Measurements from ENCODE around the gene GABRR2. TPM values are rescaled to one million over a fixed set of nuclear protein-coding genes. Genes with fewer than 3 reads are reported as not detected.

GABRR2 gene
- total RNA-seq, 1 experiment from 2014 or later, result 0.78 TPM

GRCh38 chr6:89267918-89268317 is 47.2 kb downstream of the GABRR2 start:
- BruUV-seq (replicated peaks), result no TSS peak
- intact Hi-C loops (cut with micrococcal nuclease; ENCODE audit: unreplicated experiment), result no loop called here
- H3K27me3 Mint-ChIP-seq (ENCODE audit: unreplicated experiment), result peaks cover 8% of the 10 kb centered on the region

GRCh38 chr6:89264296-89264695 is 50.8 kb downstream of the GABRR2 start:
- H3K4me3 Mint-ChIP-seq (ENCODE audit: low read depth, unreplicated experiment), result no peak overlapping the region
- H3K27ac Mint-ChIP-seq (ENCODE audit: unreplicated experiment), result no peak overlapping the region
- DNase-seq, result no peak
- no TSS peak for BruUV-seq (replicated peaks)
- CTCF ChIA-PET, result no interaction called here
- no peaks in the 10 kb centered on the region for H3K9me3 Mint-ChIP-seq (ENCODE audit: low read depth, unreplicated experiment)
- no peak for TF ChIP-seq CTCF (IDR thresholded peaks at IDR 0.05; ENCODE audit: unreplicated experiment)
- peaks cover 5% of the 10 kb centered on the region for H3K27me3 Mint-ChIP-seq (ENCODE audit: unreplicated experiment)
- no peaks in the 10 kb centered on the region for H3K4me1 Mint-ChIP-seq (ENCODE audit: low read depth, unreplicated experiment)
- intact Hi-C loops (cut with micrococcal nuclease; ENCODE audit: unreplicated experiment), result loop anchor here (5.0 kb wide), 1 partner anchor 103 kb away; no protein-coding TSS in a partner anchor
- peaks cover 2% of the 10 kb centered on the region for H3K36me3 Mint-ChIP-seq (ENCODE audit: insufficient read depth, unreplicated experiment)

More at GRCh38 chr6:89267918-89268317, 47.2 kb downstream of the GABRR2 start:
- H3K36me3 Mint-ChIP-seq (ENCODE audit: insufficient read depth, unreplicated experiment), result peaks cover 4% of the 10 kb centered on the region
- TF ChIP-seq CTCF (IDR thresholded peaks at IDR 0.05; ENCODE audit: unreplicated experiment), result no peak
- H3K4me3 Mint-ChIP-seq (ENCODE audit: low read depth, unreplicated experiment), result no peak overlapping the region
- no peaks in the 10 kb centered on the region for H3K9me3 Mint-ChIP-seq (ENCODE audit: low read depth, unreplicated experiment)
- no peak overlapping the region for H3K27ac Mint-ChIP-seq (ENCODE audit: unreplicated experiment)
- no peaks in the 10 kb centered on the region for H3K4me1 Mint-ChIP-seq (ENCODE audit: low read depth, unreplicated experiment)
- DNase-seq, result no peak
- CTCF ChIA-PET, result interaction anchor here (0.9 kb wide), 1 partner anchor 10 kb away, joined by 3 read pairs; no protein-coding TSS in a partner anchor

GRCh38 chr6:89260832-89261231 is 54.3 kb downstream of the GABRR2 start:
- H3K4me1 Mint-ChIP-seq (ENCODE audit: low read depth, unreplicated experiment), result no peaks in the 10 kb centered on the region
- no peaks in the 10 kb centered on the region for H3K27me3 Mint-ChIP-seq (ENCODE audit: unreplicated experiment)
- H3K9me3 Mint-ChIP-seq (ENCODE audit: low read depth, unreplicated experiment), result no peaks in the 10 kb centered on the region
- no peak for TF ChIP-seq CTCF (IDR thresholded peaks at IDR 0.05; ENCODE audit: unreplicated experiment)
- CTCF ChIA-PET, result interaction anchor here (0.7 to 1.0 kb wide), 2 partner anchors 90 to 979 kb away, joined by 3 to 4 read pairs; no protein-coding TSS in a partner anchor
- intact Hi-C loops (cut with micrococcal nuclease; ENCODE audit: unreplicated experiment), result loop anchor here (5.0 kb wide), 1 partner anchor 106 kb away; no protein-coding TSS in a partner anchor
- DNase-seq, result no peak
- no peak overlapping the region for H3K27ac Mint-ChIP-seq (ENCODE audit: unreplicated experiment)
- BruUV-seq (replicated peaks), result no TSS peak
- H3K36me3 Mint-ChIP-seq (ENCODE audit: insufficient read depth, unreplicated experiment), result no peaks in the 10 kb centered on the region
- H3K4me3 Mint-ChIP-seq (ENCODE audit: low read depth, unreplicated experiment), result no peak overlapping the region

GRCh38 chr6:89260310-89260709 is 54.8 kb downstream of the GABRR2 start:
- Mint-ChIP-seq H3K27me3 (ENCODE audit: unreplicated experiment) (no peaks in the 10 kb centered on the region), H3K27ac (ENCODE audit: unreplicated experiment) (no peak overlapping the region), H3K4me3 (ENCODE audit: low read depth, unreplicated experiment) (no peak overlapping the region), H3K4me1 (ENCODE audit: low read depth, unreplicated experiment) (no peaks in the 10 kb centered on the region), H3K9me3 (ENCODE audit: low read depth, unreplicated experiment) (no peaks in the 10 kb centered on the region), H3K36me3 (ENCODE audit: insufficient read depth, unreplicated experiment) (no peaks in the 10 kb centered on the region)
- no TSS peak for BruUV-seq (replicated peaks)
- intact Hi-C loops (cut with micrococcal nuclease; ENCODE audit: unreplicated experiment), result loop anchor here (5.0 kb wide), 1 partner anchor 107 kb away; no protein-coding TSS in a partner anchor
- TF ChIP-seq CTCF (IDR thresholded peaks at IDR 0.05; ENCODE audit: unreplicated experiment), result no peak
- CTCF ChIA-PET, result interaction anchor here (0.7 to 1.0 kb wide), 2 partner anchors 90 to 979 kb away, joined by 3 to 4 read pairs; no protein-coding TSS in a partner anchor
- no peak for DNase-seq

All from Calu3 (cell line).